Nephron progenitor cell (in vitro differentiated cells): Measurements from ENCODE around the gene RAPGEF4.

Experiments used
- DNase-seq: peaks from one replicate; pipeline ENCODE4 v3.0.0; 2021
- H3K27ac Mint-ChIP-seq: 2 replicates; pipeline ENCODE4 v1.8.0; 2021; ENCODE audit warnings: mild to moderate bottlenecking, moderate library complexity, mixed read lengths
- H3K27me3 Mint-ChIP-seq: 2 replicates; pipeline ENCODE4 v1.8.0; 2021; ENCODE audit warnings: mild to moderate bottlenecking, low read depth, mixed read lengths; ENCODE audit not compliant: poor library complexity
- H3K36me3 Mint-ChIP-seq: 2 replicates; pipeline ENCODE4 v1.8.0; 2021; ENCODE audit warnings: low read depth, mixed read lengths
- H3K4me1 Mint-ChIP-seq: 2 replicates; pipeline ENCODE4 v1.8.0; 2021; ENCODE audit warnings: mixed read lengths
- H3K4me3 Mint-ChIP-seq: 2 replicates; pipeline ENCODE4 v1.8.0; 2021; ENCODE audit warnings: mild to moderate bottlenecking, moderate library complexity, mixed read lengths
- H3K9me3 Mint-ChIP-seq: 2 replicates; pipeline ENCODE4 v1.8.0; 2021; ENCODE audit warnings: mild to moderate bottlenecking, moderate library complexity, mixed read lengths
- TF ChIP-seq, protein P1 (sequence below): fragments of 200-600 bp; sonication (generic); IDR thresholded peaks from 2 replicates; pipeline ENCODE4 v1.5.0; 2021; ENCODE audit warnings: antibody characterized with exemption

Gene RAPGEF4

GRCh38 chr2:172969609-172970008 lies 234.0 kb downstream of the RAPGEF4 start:
- Mint-ChIP-seq H3K4me1 (peaks cover 22% of the 10 kb centered on the region), H3K4me3 (no peak overlapping the region), H3K27me3 (peaks cover 10% of the 10 kb centered on the region), H3K36me3 (no peaks in the 10 kb centered on the region), H3K27ac (no peak overlapping the region), H3K9me3 (no peaks in the 10 kb centered on the region)
- TF ChIP-seq, protein P1, sequence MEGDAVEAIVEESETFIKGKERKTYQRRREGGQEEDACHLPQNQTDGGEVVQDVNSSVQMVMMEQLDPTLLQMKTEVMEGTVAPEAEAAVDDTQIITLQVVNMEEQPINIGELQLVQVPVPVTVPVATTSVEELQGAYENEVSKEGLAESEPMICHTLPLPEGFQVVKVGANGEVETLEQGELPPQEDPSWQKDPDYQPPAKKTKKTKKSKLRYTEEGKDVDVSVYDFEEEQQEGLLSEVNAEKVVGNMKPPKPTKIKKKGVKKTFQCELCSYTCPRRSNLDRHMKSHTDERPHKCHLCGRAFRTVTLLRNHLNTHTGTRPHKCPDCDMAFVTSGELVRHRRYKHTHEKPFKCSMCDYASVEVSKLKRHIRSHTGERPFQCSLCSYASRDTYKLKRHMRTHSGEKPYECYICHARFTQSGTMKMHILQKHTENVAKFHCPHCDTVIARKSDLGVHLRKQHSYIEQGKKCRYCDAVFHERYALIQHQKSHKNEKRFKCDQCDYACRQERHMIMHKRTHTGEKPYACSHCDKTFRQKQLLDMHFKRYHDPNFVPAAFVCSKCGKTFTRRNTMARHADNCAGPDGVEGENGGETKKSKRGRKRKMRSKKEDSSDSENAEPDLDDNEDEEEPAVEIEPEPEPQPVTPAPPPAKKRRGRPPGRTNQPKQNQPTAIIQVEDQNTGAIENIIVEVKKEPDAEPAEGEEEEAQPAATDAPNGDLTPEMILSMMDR, result no peak
- no peak for DNase-seq

DNA sequence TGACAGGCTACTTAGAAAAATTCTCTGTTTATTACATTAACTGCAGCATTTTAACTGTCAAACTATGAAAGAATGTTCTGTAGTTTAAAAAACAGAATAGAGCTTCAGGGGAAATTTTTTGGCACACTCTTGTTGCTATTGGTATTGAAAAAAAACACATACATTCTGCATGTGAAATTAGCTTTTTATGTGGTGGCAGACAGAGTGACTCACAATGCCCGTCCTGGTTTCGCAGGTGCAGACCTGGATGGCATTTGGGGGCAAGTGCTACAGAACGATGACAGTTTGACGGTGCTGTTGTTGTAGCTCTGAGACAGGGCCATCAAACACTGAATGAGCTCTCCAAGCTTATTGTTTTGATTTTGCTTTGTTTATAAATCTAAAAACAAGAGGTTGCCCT lies 235.0 kb downstream of the RAPGEF4 start:
- no peaks in the 10 kb centered on the region for H3K36me3 Mint-ChIP-seq
- H3K27me3 Mint-ChIP-seq, result peaks cover 10% of the 10 kb centered on the region
- H3K4me1 Mint-ChIP-seq, result peaks cover 12% of the 10 kb centered on the region
- no peak overlapping the region for H3K27ac Mint-ChIP-seq
- no peak for DNase-seq
- no peak overlapping the region for H3K4me3 Mint-ChIP-seq
- no peaks in the 10 kb centered on the region for H3K9me3 Mint-ChIP-seq
- TF ChIP-seq, protein P1, result no peak

DNA sequence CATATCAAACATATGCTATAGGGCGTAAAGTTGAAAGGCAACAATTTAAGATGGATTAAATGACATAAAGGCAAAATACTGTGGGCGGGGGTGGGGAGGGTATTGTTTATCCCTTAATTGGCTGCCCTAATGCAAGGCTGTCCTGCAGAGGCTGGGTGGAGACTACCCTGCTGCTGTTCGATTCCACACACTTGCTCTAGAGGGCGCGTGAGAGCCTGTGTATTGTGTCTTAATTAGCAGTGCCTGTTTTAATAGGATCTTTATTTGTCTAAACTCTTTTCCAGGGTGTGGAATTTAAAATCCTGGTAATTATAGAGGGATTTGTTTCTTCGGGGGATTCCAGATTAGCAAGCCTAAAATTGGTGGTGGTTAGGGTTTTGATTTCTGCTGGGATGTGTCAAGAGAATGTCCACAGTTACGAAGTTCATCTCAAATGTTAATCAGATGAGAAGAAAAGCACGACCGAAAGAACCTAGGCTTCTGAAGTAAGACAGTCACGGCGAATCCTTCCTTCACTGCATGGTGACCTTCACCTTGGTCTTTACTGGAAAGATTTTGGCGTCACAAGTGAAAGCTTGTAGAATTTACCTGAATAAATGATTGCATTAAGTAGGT lies 236.5 kb downstream of the RAPGEF4 start:
- Mint-ChIP-seq H3K4me3 (no peak overlapping the region), H3K27ac (no peak overlapping the region), H3K4me1 (peaks cover 14% of the 10 kb centered on the region), H3K27me3 (peaks cover 15% of the 10 kb centered on the region), H3K36me3 (no peaks in the 10 kb centered on the region), H3K9me3 (no peaks in the 10 kb centered on the region)
- peak; percentile 41 for DNase-seq
- TF ChIP-seq, protein P1, result peak; percentile 76

DNA sequence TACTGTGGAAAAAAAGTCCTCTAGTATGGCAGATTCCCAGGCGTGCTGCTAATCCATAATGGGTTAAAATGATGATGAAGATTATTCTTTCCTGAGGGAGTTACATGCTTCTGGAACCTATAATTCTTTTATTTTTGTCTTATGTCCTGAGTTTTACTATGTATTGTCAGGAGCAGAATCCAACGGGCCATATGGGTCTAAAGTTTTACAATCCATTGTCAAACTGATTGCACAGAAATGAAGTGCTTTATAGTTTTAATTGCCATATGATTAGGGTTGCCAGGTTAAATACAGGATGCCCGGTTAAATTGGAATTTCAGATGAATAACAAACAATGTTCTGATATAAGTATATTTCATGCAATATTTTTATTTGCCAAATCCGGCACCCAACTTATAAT lies 239.1 kb downstream of the RAPGEF4 start:
- H3K4me1 Mint-ChIP-seq, result peaks cover 37% of the 10 kb centered on the region
- no peak overlapping the region for H3K4me3 Mint-ChIP-seq

GRCh38 chr2:172976116-172976515 lies 240.5 kb downstream of the RAPGEF4 start:
- Mint-ChIP-seq H3K4me1 (peaks cover 37% of the 10 kb centered on the region), H3K36me3 (no peaks in the 10 kb centered on the region), H3K27ac (peak overlapping the region; percentile 27), H3K4me3 (no peak overlapping the region), H3K27me3 (peaks cover 10% of the 10 kb centered on the region), H3K9me3 (no peaks in the 10 kb centered on the region)
- no peak for DNase-seq
- TF ChIP-seq, protein P1, result no peak

More for the DNA sequence above, 239.1 kb downstream of the RAPGEF4 start:
- TF ChIP-seq, protein P1, result no peak
- Mint-ChIP-seq H3K27me3 (peaks cover 10% of the 10 kb centered on the region), H3K9me3 (no peaks in the 10 kb centered on the region), H3K36me3 (no peaks in the 10 kb centered on the region), H3K27ac (no peak overlapping the region)
- no peak for DNase-seq

DNA sequence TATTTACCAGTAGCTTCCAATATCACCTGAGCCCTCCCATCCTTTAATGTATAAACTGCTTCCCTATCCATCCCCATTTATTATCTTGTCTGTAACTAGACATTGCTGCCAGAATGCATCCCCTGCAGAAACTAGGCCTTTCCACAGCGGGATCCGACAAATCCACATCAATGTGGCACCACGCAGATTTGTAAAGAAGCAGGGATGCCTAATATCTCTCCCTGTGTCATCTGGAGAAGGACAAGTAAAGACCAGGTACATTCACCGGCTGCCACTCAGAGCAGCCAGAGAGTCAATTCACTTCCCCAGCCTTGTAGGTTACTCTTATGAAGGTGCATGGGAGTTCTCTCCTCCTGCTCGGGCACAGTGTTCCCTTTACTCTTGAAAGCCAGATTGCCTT lies 241.2 kb downstream of the RAPGEF4 start:
- H3K36me3 Mint-ChIP-seq, result no peaks in the 10 kb centered on the region
- no peak for DNase-seq
- no peak overlapping the region for H3K4me3 Mint-ChIP-seq
- TF ChIP-seq, protein P1, result no peak
- peaks cover 10% of the 10 kb centered on the region for H3K27me3 Mint-ChIP-seq
- H3K9me3 Mint-ChIP-seq, result no peaks in the 10 kb centered on the region
- no peak overlapping the region for H3K27ac Mint-ChIP-seq
- peaks cover 37% of the 10 kb centered on the region for H3K4me1 Mint-ChIP-seq
